Dendritic cell treated with granulocyte-macrophage colony-stimulating factor and Interleukin-4, amounts not matched to agents 40 ng/mL and 50 ng/mL, for 4 days (primary cell): ENCODE data around the gene FERMT2.

Source experiments
- H3K27ac Mint-ChIP-seq: one replicate; pipeline ENCODE4 v1.8.0; 2022; ENCODE audit warnings: mild to moderate bottlenecking, mixed read lengths
- H3K27me3 Mint-ChIP-seq: one replicate; pipeline ENCODE4 v1.8.0; 2022; ENCODE audit warnings: mild to moderate bottlenecking, mixed read lengths
- H3K36me3 Mint-ChIP-seq: one replicate; pipeline ENCODE4 v1.8.0; 2022; ENCODE audit warnings: low read depth, mixed read lengths
- H3K4me1 Mint-ChIP-seq: one replicate; pipeline ENCODE4 v1.8.0; 2022; ENCODE audit warnings: low read depth, mixed read lengths
- H3K4me3 Mint-ChIP-seq: one replicate; pipeline ENCODE4 v1.8.0; 2022; ENCODE audit warnings: mild to moderate bottlenecking, moderate library complexity, mixed read lengths
- H3K9me3 Mint-ChIP-seq: one replicate; pipeline ENCODE4 v1.8.0; 2022; ENCODE audit warnings: mixed read lengths
- intact Hi-C: fragments of 100-400 bp; cut with micrococcal nuclease; formaldehyde crosslinking; loops from one replicate; pipeline ENCODE4 v1.15.0; 2022

FERMT2 gene

DNA sequence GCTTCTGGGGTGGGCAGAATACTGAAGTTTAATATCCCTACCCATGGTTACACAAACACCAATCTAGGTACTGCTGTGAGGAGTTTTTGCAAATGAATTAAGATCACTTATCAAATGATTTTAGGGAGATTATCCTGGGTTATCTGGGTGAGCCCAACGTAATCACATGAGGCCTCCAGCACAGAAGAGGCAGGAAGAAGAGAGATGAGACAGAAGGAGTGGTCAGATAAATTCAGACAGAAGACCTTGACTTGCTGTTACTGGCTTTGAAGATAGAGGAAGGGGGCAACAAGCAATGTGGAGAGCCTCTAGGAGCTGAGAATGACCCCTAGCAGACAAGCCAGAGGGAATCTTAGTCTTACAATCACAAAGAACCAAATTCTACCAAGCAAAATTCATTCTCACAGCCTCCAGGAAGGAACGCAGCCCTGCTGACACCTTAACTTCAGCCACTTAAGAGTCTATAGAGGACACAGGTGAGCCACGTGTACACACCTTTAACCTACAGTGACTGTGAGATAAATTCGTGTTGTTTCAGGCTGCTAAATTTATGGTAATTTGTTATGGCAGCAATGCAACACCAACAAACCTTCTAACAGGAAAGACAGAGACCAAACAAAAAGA, 49.4 kb downstream of the FERMT2 start:
- Mint-ChIP-seq H3K9me3 (no peaks in the 10 kb centered on the region), H3K27me3 (peaks cover 2% of the 10 kb centered on the region), H3K4me1 (no peaks in the 10 kb centered on the region), H3K36me3 (no peaks in the 10 kb centered on the region), H3K4me3 (no peak overlapping the region), H3K27ac (no peak overlapping the region)
- intact Hi-C loops = no loop called here

DNA sequence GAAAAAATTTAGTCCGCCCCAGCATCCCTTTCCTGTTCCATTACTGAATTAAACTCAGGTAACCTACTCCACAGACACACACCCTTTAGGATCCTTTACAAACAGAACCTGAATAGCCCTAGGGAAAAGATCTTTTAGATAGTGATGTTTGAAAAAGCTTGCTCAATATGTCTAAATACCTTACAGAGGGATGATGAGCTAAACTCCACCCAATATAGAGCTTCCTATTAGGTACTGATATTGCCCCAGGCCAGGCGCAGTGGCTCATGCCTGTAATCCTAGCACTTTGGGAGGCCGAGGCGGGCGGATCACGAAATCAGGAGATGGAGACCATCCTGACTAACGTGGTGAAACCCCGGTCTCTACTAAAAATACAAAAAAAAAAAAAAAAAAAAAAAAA, 50.1 kb downstream of the FERMT2 start:
- Mint-ChIP-seq H3K36me3 (no peaks in the 10 kb centered on the region), H3K9me3 (no peaks in the 10 kb centered on the region)

DNA sequence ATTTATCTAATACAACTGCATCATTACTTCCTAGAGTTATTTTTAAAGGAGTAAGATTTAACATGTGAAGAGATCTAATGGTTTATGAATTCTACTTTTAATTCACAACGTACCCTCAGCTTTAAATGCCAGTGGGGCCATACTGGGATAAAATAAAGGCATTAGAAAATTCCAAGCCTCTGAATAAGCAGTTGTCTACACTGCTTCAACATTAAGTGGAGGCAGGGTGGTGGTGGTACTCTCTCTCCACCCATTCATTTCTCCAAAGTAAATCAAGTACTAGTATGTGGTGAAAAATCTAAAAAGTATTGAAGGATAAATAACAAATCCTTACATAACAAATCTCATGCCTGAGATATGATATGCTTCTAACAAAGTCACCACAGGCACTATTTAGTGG, 52.4 kb downstream of the FERMT2 start:
- Mint-ChIP-seq H3K4me3 (no peak overlapping the region), H3K27ac (no peak overlapping the region), H3K27me3 (no peaks in the 10 kb centered on the region), H3K4me1 (no peaks in the 10 kb centered on the region), H3K36me3 (no peaks in the 10 kb centered on the region), H3K9me3 (no peaks in the 10 kb centered on the region)
- intact Hi-C loops = no loop called here

More for the DNA sequence above, 50.1 kb downstream of the FERMT2 start:
- H3K4me1 Mint-ChIP-seq = no peaks in the 10 kb centered on the region
- no peak overlapping the region for H3K4me3 Mint-ChIP-seq
- intact Hi-C loops = no loop called here
- no peaks in the 10 kb centered on the region for H3K27me3 Mint-ChIP-seq
- H3K27ac Mint-ChIP-seq = no peak overlapping the region

DNA sequence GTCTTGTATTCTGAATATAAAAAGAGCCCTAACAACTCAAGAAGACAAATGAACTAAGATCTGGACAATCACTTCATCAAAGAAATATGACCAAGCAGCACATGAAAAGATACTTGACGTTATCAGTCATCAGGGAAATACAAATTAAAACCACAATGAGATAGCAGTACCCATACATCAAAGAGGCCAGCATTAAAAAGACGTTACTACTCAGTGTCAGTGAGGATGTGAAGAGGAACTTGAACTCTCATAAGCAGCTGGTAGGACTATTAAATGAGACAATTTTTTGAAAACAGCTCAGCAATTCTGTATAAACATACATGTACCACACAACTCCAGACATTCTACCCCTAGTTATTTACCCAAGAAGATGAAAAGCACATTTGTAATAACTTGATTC, 55.9 kb downstream of the FERMT2 start:
- Mint-ChIP-seq H3K4me1 (no peaks in the 10 kb centered on the region), H3K27ac (no peak overlapping the region), H3K36me3 (no peaks in the 10 kb centered on the region), H3K9me3 (no peaks in the 10 kb centered on the region), H3K4me3 (no peak overlapping the region), H3K27me3 (no peaks in the 10 kb centered on the region)
- intact Hi-C loops = no loop called here

DNA sequence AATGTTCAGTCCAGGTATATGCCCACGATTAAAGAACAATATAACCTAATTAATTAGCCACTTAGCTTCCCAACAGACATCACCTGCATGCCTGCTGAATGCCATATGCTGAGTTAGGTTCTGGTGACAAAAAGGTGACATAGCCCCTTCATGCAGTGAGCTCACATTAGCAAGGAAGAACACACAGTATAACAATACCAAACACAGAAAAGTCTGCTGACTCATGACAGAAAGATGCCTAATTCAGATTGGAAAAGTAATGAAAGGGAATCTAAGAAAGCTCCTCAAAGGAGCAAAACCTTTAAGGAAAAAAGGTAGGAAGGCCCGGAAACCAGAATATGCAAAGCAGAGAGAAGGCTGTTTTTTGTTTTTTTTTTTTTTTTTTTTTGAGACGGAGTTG, 59.0 kb downstream of the FERMT2 start:
- Mint-ChIP-seq H3K27me3 (no peaks in the 10 kb centered on the region), H3K9me3 (no peaks in the 10 kb centered on the region), H3K27ac (no peak overlapping the region), H3K4me3 (no peak overlapping the region), H3K4me1 (no peaks in the 10 kb centered on the region), H3K36me3 (no peaks in the 10 kb centered on the region)
- intact Hi-C loops = no loop called here

DNA sequence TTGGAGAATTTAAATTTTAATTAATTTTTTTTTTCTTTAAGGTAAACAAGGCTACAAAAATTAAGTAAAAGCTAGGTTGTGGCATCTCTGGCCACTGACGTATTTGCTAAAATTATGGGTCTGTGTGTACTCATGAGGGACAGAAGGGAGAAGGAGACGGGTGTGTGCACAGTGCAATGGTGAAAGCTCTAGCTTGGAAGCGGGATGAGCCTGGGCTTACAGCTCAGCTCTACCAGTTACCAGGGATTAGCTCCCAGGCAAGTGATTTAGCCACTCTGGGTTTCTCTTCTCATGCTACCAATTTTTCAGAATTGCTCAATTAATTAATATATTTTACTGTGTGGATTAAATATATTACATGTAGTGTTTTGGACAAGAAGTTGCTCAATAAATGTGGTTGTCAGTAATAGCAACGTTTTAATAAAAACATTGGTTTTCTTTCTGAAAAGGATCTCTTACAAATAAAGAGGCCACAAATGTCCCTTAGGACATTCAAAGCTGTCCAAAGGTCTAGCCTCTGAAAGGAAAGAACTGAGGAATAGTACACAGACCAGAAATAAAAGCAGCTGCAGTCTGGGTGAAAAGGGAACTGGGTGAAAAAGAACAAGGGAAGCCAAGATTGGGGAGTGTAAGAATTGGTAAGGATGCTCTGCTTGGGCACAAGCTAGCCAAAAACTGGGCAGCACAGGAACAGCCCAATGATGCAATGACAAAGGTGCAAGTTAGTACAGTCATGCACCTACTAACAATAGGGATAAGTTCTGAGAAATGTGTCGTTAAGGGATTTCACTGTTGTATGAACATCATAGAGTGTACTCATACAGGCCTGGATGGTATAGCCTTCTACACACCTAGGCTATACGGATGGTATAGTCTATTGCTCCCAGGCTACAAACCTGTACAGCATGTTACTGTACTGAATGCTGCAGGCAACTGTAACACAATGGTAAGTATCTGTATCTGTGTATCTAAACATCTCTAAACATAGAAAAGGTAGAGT, 61.7 kb downstream of the FERMT2 start:
- Mint-ChIP-seq H3K27me3 (no peaks in the 10 kb centered on the region), H3K36me3 (no peaks in the 10 kb centered on the region), H3K4me3 (no peak overlapping the region), H3K9me3 (no peaks in the 10 kb centered on the region), H3K4me1 (no peaks in the 10 kb centered on the region), H3K27ac (no peak overlapping the region)
- intact Hi-C loops = no loop called here

DNA sequence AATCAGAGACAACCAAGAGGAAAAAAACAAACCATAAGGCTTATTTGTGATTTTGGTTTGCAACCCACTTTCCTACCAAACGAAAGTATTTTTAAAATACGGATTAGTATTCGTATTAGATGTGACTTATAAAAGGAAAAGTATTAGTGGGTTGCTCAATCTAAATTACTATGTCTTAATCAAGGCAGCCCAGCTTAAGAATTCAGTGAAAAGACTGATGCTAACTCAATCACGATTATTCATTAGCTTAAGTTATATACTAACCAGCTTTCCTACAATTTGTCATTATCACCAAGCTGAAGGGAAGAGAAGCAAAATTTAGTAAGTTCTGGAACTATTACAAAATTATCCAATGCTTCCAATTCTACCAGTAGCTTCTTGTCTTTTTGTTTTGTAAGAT, 62.7 kb downstream of the FERMT2 start:
- Mint-ChIP-seq H3K36me3 (no peaks in the 10 kb centered on the region), H3K4me1 (no peaks in the 10 kb centered on the region), H3K27me3 (no peaks in the 10 kb centered on the region), H3K27ac (no peak overlapping the region), H3K4me3 (no peak overlapping the region), H3K9me3 (no peaks in the 10 kb centered on the region)
- intact Hi-C loops = no loop called here

DNA sequence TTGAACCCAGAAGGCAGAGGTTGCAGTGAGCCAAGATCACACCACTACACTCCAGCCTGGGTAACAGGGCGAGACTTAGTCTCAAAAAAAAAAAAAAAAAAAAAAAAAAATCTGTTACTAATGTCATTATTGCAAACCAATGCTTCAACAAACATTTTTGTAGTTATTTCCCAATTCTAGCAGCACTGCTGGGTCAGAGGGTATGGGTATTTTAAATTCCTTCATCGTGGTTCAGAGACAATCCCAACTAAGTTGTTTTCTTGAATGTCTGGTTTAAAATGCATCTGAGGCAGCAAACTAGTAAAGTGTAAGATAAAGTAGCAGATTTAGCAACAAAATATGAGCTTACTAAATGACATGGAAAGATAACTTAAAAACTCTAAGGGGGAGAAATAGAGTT, 65.6 kb downstream of the FERMT2 start:
- intact Hi-C loops = no loop called here
- H3K4me1 Mint-ChIP-seq = no peaks in the 10 kb centered on the region
- H3K9me3 Mint-ChIP-seq = no peaks in the 10 kb centered on the region
- H3K4me3 Mint-ChIP-seq = no peak overlapping the region
- H3K36me3 Mint-ChIP-seq = no peaks in the 10 kb centered on the region
- no peaks in the 10 kb centered on the region for H3K27me3 Mint-ChIP-seq
- H3K27ac Mint-ChIP-seq = no peak overlapping the region

DNA sequence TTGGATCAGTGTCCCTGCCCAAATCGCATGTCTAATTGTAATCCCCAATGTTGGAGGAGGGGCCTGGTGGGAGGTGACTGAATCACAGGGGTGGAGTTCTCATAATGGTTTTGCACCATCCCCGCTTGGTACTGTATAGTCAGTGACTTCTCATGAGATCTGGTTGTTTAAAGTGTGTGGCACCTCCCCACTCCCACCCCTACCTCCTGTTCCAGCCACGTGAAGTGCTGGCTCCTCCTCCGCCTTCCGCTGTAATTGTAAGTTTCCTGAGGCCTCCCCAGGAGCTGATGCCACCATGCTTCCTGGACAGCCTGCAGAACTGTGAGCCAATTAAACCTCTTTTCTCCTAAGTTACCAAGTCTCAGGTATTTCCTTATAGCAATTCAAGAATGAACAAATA, 67.2 kb downstream of the FERMT2 start:
- H3K36me3 Mint-ChIP-seq = no peaks in the 10 kb centered on the region
- no peak overlapping the region for H3K4me3 Mint-ChIP-seq
- H3K27me3 Mint-ChIP-seq = no peaks in the 10 kb centered on the region

DNA sequence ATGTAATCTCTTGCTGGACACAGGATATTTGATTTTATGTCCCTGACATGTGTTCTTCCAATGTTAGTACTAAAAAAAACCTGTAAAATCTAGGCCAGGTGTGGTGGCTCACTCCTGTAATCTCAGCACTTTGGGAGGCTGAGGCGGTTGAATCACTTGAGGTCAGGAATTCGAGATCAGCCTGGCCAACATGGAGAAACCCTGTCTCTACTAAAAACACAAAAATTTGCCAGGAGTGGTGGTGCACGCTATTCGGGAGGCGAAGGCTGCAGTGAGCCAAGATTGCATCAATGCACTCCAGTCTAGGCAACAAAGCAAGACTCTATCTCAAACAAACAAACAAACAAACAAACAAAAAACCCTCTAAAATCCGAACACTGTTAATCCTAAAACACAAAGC, 68.0 kb downstream of the FERMT2 start:
- H3K4me3 Mint-ChIP-seq = no peak overlapping the region
- H3K27me3 Mint-ChIP-seq = no peaks in the 10 kb centered on the region
- intact Hi-C loops = no loop called here
- H3K27ac Mint-ChIP-seq = no peak overlapping the region
- H3K36me3 Mint-ChIP-seq = no peaks in the 10 kb centered on the region
- H3K9me3 Mint-ChIP-seq = no peaks in the 10 kb centered on the region
- no peaks in the 10 kb centered on the region for H3K4me1 Mint-ChIP-seq

More for the DNA sequence above, 67.2 kb downstream of the FERMT2 start:
- Mint-ChIP-seq H3K9me3 (no peaks in the 10 kb centered on the region), H3K27ac (no peak overlapping the region), H3K4me1 (no peaks in the 10 kb centered on the region)
- intact Hi-C loops = no loop called here

DNA sequence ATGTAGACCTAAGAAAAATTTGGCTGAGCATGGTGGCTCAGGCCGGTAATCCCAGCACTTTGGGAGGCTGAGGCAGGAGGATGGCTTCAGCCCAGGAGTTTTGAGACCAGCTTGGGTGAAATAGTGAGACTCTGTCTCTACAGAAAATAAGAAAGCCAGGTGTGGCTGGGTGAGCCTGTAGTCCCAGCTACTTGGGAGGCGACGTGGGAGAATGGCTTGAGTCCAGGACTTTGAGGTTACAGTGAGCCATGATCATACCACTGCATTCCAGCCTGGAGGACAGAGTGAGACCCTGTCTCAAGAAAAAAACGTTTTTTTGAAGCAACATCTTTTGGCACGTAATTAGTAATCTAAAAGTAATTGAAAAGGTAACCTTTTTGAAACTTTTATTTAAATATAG, 70.9 kb downstream of the FERMT2 start:
- intact Hi-C loops = no loop called here
- Mint-ChIP-seq H3K9me3 (no peaks in the 10 kb centered on the region), H3K27ac (no peak overlapping the region), H3K36me3 (no peaks in the 10 kb centered on the region), H3K4me1 (no peaks in the 10 kb centered on the region), H3K27me3 (no peaks in the 10 kb centered on the region), H3K4me3 (no peak overlapping the region)

DNA sequence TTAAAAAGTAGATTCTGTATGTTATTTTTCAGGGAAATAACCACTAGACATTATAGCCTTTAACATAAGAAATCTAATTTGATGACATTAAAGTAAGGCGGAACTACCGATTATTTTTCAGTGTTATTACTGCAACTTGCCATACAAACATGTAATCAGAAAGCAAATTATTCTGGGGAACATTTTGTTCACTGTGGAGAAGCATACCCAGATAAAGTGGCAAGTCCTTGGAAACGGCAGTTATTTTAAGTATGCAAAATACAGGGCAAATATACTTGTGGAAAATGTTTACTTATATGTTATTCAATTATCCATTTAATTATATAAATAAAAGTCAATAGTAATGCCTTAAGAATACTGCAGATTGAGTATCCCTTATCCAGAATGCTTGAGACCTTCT, 71.9 kb downstream of the FERMT2 start:
- intact Hi-C loops = no loop called here
- no peaks in the 10 kb centered on the region for H3K9me3 Mint-ChIP-seq
- H3K4me3 Mint-ChIP-seq = no peak overlapping the region
- no peaks in the 10 kb centered on the region for H3K27me3 Mint-ChIP-seq
- H3K36me3 Mint-ChIP-seq = no peaks in the 10 kb centered on the region
- H3K27ac Mint-ChIP-seq = no peak overlapping the region
- no peaks in the 10 kb centered on the region for H3K4me1 Mint-ChIP-seq

DNA sequence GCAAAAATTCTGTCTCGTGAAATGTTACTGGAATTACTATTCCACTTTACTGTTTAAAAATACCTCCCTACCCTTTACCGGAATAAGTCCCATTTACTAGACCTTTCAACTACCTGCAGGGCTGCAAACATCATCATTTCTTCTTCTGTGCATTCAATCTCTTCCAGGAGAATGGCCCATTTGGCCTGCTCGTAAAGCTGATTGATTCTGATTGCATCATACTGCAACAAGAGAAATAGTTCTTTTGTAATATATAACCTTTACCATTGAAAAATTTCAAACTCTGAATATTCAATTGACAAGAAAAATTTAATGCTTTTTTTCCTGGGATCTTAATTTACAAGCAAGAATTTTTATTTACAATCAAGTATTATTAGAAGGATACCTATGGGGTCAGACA, 72.4 kb downstream of the FERMT2 start:
- H3K4me3 Mint-ChIP-seq = no peak overlapping the region
- H3K36me3 Mint-ChIP-seq = no peaks in the 10 kb centered on the region
- H3K27ac Mint-ChIP-seq = no peak overlapping the region
- peaks cover 2% of the 10 kb centered on the region for H3K4me1 Mint-ChIP-seq
- no peaks in the 10 kb centered on the region for H3K9me3 Mint-ChIP-seq
- no peaks in the 10 kb centered on the region for H3K27me3 Mint-ChIP-seq
- intact Hi-C loops = no loop called here

DNA sequence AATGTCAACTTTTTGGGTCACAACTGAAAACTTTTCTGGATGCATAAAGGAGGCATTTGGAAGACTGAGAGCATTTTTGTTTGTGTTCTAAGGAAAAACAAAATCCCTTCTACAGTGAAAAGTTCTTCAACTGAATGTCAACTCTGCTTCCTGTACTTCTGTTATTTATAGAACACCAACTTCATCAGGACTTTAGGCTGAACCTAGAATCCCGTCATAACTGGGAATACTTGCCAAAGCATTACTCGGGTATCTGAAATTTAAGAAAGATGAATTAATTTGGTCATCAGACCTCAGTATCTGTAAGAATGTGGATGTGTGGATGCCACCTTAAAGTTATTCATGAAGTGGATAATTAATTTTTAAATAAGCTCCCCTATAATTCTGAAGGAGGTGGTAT, 73.2 kb downstream of the FERMT2 start:
- no peaks in the 10 kb centered on the region for H3K27me3 Mint-ChIP-seq
- H3K4me1 Mint-ChIP-seq = peaks cover 4% of the 10 kb centered on the region
- H3K9me3 Mint-ChIP-seq = no peaks in the 10 kb centered on the region
- no peak overlapping the region for H3K4me3 Mint-ChIP-seq
- no peaks in the 10 kb centered on the region for H3K36me3 Mint-ChIP-seq
- no peak overlapping the region for H3K27ac Mint-ChIP-seq
- intact Hi-C loops = no loop called here
